A549 (cell line): ENCODE results near the gene CNOT1.

Source experiments
- EP300 ChIP-seq, 2 experiments: fragments of >200 bp; sonication (Bioruptor Twin); formaldehyde crosslinking; IDR thresholded peaks; 2 replicates in 1 of 2; 3 replicates in 1 of 2; pipeline ENCODE4 v1.6.1; 2016 to 2017
- HMGXB4 ChIP-seq: fragments of 250-450 bp; sonication (Bioruptor Pico); IDR thresholded peaks from 2 replicates; pipeline ENCODE4 v1.5.0; 2021; ENCODE audit warnings: mild to moderate bottlenecking, moderate library complexity, borderline replicate concordance
- NR3C1 ChIP-seq: fragments of >200 bp; sonication (Bioruptor Twin); formaldehyde crosslinking; IDR thresholded peaks from 3 replicates; pipeline ENCODE4 v1.6.1; 2017
- POLR2A ChIP-seq: IDR thresholded peaks from 2 replicates; pipeline ENCODE4 v1.6.1; 2012; ENCODE audit warnings: mild to moderate bottlenecking, low read length
- RAD21 ChIP-seq, 2 experiments: fragments of >200 bp in 1 of 2; sonication (Bioruptor Twin) in 1 of 2; formaldehyde crosslinking in 1 of 2; IDR thresholded peaks in 1 of 2; conservative IDR thresholded peaks in 1 of 2; 2 replicates in 1 of 2; 3 replicates in 1 of 2; pipeline ENCODE4 v1.6.1; 2012 to 2018; ENCODE audit warnings: inconsistent platforms in 1 of 2
- RCOR1 ChIP-seq: fragments of 150-350 bp; IDR thresholded peaks from 2 replicates; pipeline ENCODE4 v1.6.1; 2014; ENCODE audit warnings: antibody characterized with exemption, low read length, low read depth
- SREBF2 ChIP-seq: fragments of 450-650 bp; IDR thresholded peaks from 2 replicates; pipeline ENCODE4 v1.6.1; 2014; ENCODE audit warnings: mild to moderate bottlenecking, moderate library complexity
- TF ChIP-seq, protein P1 (sequence below): fragments of >200 bp; sonication (Bioruptor Twin); formaldehyde crosslinking; IDR thresholded peaks from 3 replicates; pipeline ENCODE4 v1.5.1; 2016

DNA sequence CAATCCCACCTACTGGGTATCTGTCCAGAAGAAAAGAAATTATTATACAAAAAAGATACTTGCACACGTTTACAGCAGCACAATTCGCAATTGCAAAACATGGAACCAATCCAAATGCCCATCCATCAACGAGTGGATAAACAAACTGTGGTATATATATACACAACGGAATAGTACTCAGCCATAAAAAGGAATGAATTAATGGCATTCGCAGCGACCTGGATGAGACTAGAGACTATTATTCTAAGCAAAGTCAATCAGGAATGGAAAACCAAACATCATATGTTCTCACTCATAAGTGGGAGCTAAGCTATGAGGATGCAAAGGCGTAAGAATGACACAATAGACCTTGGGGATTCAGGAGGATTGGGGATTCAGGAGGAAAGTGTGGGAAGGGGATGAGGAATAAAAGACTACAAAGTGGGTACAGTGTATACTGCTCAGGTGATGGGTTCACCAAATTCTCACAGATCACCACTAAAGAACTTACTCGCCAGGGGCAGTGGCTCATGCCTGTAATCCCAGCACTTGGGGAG, 21.0 kb downstream of the CNOT1 start:
- TF ChIP-seq HMGXB4, result no peak
- no peak for TF ChIP-seq POLR2A
- no peak for TF ChIP-seq RCOR1
- TF ChIP-seq, protein P1, sequence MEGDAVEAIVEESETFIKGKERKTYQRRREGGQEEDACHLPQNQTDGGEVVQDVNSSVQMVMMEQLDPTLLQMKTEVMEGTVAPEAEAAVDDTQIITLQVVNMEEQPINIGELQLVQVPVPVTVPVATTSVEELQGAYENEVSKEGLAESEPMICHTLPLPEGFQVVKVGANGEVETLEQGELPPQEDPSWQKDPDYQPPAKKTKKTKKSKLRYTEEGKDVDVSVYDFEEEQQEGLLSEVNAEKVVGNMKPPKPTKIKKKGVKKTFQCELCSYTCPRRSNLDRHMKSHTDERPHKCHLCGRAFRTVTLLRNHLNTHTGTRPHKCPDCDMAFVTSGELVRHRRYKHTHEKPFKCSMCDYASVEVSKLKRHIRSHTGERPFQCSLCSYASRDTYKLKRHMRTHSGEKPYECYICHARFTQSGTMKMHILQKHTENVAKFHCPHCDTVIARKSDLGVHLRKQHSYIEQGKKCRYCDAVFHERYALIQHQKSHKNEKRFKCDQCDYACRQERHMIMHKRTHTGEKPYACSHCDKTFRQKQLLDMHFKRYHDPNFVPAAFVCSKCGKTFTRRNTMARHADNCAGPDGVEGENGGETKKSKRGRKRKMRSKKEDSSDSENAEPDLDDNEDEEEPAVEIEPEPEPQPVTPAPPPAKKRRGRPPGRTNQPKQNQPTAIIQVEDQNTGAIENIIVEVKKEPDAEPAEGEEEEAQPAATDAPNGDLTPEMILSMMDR, result no peak
- TF ChIP-seq NR3C1, result no peak
- no peak for TF ChIP-seq RAD21 (conservative IDR thresholded peaks at IDR 0.05 in 1 of 2, IDR thresholded peaks at IDR 0.05 in 1 of 2)
- TF ChIP-seq EP300 (IDR thresholded peaks at IDR 0.05), result no peak
- no peak for TF ChIP-seq SREBF2
